NCI-H1436 (cell line): ENCODE data around the gene SPIN4.
"Not testable (repeated sequence)": the region's sequence is repeated elsewhere in the genome, so short reads cannot be mapped to it uniquely, and the experiment has no call there.

Source experiments
- DNase-seq: peaks from one replicate; lab custom pipeline; 2025; lab: John Stamatoyannopoulos, UW

SPIN4 gene

GRCh38 chrX:63350941-63351616, at the start of gene SPIN4:
Gene SPIN4, minus strand, starts transcription at chrX:63351332. Its CDS starts 513 bp downstream, at chrX:63350819.
- peak; percentile 93 for DNase-seq

GRCh38 chrX:63400340-63400739, 49.2 kb upstream of the SPIN4 start:
- no peak for DNase-seq

GRCh38 chrX:63394872-63395271, 43.7 kb upstream of the SPIN4 start:
- DNase-seq: no peak

GRCh38 chrX:63393094-63393493, 42.0 kb upstream of the SPIN4 start:
- not testable (repeated sequence) for DNase-seq

GRCh38 chrX:63387411-63387810, 36.3 kb upstream of the SPIN4 start:
- DNase-seq: no peak

- DNase-seq: not testable (repeated sequence)
Measured at GRCh38 chrX:63384263-63384662, 33.1 kb upstream of the SPIN4 start.

- not testable (repeated sequence) for DNase-seq
Measured at GRCh38 chrX:63373012-63373411, 21.9 kb upstream of the SPIN4 start.

- not testable (repeated sequence) for DNase-seq
Measured at GRCh38 chrX:63367699-63368098, 16.6 kb upstream of the SPIN4 start.

GRCh38 chrX:63363788-63364187, 12.7 kb upstream of the SPIN4 start:
- no peak for DNase-seq

GRCh38 chrX:63361494-63361893, 10.4 kb upstream of the SPIN4 start:
- no peak for DNase-seq

- DNase-seq: no peak
Measured at GRCh38 chrX:63354484-63354883, 3.4 kb upstream of the SPIN4 start.

- DNase-seq: peak; percentile 29
Measured at GRCh38 chrX:63350465-63350877, 661 bp downstream of the SPIN4 start.

- no peak for DNase-seq
Measured at GRCh38 chrX:63349307-63349706, 1.8 kb downstream of the SPIN4 start.

GRCh38 chrX:63330681-63331080, 20.5 kb downstream of the SPIN4 start:
- DNase-seq: no peak

GRCh38 chrX:63327788-63328187, 23.3 kb downstream of the SPIN4 start:
- no peak for DNase-seq

GRCh38 chrX:63299596-63299995, 51.5 kb downstream of the SPIN4 start:
- no peak for DNase-seq
